GM12891 (cell line): ENCODE results near the gene SCG5.

ENCODE experiments used
- POLR2A ChIP-seq: IDR thresholded peaks from 2 replicates; pipeline ENCODE4 v1.6.1; 2011; ENCODE audit warnings: low read depth, low read length, control low read depth
- POLR2AphosphoS5 ChIP-seq: IDR thresholded peaks from 2 replicates; pipeline ENCODE4 v1.6.1; 2011; ENCODE audit warnings: low read depth, low read length, control low read depth
- POU2F2 ChIP-seq: IDR thresholded peaks from 2 replicates; pipeline ENCODE4 v1.6.1; 2011; ENCODE audit warnings: low read depth, mild to moderate bottlenecking, control low read depth, low read length, moderate library complexity

DNA sequence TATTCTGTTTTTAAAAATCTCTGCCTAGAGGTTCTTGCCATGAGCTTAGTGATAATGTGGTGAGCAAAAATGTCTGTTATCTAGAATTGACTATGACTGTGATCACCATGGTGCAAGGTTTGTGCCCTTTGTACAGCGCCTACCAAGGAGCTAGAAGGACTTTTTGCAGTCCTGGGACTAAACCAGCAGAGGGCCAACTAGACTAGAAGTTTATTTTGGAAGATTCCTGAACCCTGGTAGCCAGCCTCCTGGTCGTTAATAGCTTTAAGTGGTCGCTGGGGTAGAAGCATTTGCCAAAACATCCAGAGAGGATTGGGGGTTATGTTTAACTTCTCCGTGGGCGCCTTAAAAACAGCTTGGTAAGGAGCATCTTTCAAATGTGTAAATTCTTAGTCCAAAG, 7.8 kb downstream of the SCG5 start:
- TF ChIP-seq POLR2AphosphoS5: no peak
- TF ChIP-seq POLR2A: no peak
- TF ChIP-seq POU2F2: no peak
